ENCODE results near the gene GPER1.
"Not testable (repeated sequence)": the region's sequence is repeated elsewhere in the genome, so short reads cannot be mapped to it uniquely, and the experiment has no call there.

GPER1 gene

DNA sequence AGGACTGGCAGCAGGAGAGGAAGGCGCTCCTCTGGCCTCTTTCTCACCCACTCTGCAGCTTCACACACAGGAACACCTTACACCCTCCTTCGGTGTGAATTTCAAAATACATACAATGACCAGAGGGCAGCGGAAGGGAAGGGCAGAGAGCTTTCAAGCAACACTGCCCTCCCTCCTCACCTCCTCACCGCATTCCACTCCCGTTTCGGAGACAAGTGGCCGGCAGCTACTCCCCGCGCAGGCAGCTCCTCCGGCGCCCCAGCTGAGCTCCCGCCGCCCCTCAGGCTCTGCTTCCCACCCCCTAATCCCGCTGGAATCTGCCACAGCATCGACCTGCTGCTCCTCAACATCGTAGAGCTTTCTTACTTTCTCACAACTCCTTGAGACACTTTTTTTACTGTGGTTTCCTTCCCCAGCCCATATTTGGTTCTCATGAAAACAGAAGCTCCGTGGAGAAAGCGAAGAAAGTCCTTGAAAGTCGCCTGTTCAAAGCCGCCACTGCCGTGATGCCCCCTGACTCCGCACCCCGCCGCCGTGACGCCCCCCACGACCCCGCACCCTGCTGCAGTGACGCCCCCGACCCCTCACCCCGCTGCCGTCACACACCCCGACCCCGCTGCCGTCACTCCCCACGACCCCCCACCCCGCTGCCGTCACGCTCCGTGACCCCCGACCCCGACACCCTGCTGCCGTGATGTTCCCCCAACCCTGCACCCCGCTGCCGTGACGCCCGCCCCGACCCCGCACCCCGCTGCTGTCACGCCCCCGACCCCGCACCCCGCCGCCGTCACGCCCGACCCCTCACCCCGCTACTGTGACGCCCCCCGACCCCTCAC, 14.6 kb upstream of the GPER1 start:
- ATAC-seq (no peak), DNase-seq (no peak)
- no peaks in the 10 kb centered on the region for H3K36me3 Mint-ChIP-seq (ENCODE audit: low read depth)
- H3K9me3 Mint-ChIP-seq, result no peaks in the 10 kb centered on the region
- no peaks in the 10 kb centered on the region for H3K27me3 Mint-ChIP-seq
- no peaks in the 10 kb centered on the region for H3K4me1 Mint-ChIP-seq
- no peak overlapping the region for H3K4me3 Mint-ChIP-seq
- H3K27ac Mint-ChIP-seq, result no peak overlapping the region

DNA sequence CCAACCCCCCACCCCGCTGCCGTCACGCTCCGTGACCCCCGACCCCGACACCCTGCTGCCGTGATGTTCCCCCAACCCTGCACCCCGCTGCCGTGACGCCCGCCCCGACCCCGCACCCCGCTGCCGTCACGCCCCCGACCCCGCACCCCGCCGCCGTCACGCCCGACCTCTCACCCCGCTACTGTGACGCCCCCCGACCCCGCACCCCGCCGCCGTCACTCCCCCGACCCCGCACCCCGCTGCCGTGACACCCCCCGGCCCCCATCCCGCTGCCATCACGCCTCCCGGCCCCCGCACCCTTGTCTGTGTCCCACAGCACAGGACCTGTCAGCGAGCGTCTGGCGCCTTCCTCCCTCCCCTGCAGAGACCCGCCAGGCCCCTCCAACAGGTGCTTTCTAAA, 13.9 kb upstream of the GPER1 start:
- H3K4me3 Mint-ChIP-seq; H3K4me1 Mint-ChIP-seq; H3K27me3 Mint-ChIP-seq; ATAC-seq; H3K36me3 Mint-ChIP-seq (ENCODE audit: low read depth); H3K9me3 Mint-ChIP-seq; DNase-seq; H3K27ac Mint-ChIP-seq: not testable (repeated sequence)

DNA sequence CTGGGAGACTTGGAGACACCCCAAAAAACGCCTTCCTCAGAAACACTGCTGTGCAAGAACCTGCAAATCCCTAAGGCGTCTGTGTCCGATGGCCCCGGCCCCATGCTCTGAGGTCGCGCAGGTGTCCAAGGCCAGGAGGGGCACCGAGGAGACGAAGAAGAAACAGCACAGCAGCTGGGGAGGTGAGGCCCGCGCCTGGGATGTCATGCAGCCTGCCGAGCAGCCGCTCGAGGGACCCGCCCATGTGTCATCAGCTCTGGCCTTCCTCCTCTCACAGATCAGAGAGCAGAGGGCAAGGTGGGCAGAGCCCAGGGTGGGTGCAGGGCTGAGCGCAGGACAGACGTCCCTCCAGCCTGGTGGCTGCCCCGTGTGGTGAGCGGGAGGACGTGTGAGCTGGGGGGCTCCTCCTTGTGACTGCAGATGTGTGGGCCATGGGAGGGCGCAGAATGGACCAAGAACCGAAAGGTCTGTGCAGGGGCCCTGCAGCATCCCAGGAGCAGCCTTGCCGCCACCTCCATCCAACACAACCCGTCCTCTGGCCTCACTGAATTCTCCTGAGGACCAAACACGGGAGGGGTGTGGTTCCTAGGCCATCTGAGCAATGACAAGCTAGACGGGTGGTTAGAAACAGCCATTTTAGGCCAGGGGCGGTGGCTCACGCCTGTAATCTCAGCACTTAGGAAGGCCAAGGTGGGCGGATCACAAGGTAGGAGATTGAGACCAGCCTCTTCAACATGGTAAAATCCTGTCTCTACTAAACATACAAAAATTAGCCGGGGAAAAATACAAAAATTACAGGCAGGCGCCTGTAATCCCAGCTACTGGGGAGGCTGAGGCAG, 13.1 kb upstream of the GPER1 start:
- H3K4me1 Mint-ChIP-seq, result no peaks in the 10 kb centered on the region
- no peaks in the 10 kb centered on the region for H3K27me3 Mint-ChIP-seq
- DNase-seq (no peak), ATAC-seq (no peak)
- no peaks in the 10 kb centered on the region for H3K9me3 Mint-ChIP-seq
- no peak overlapping the region for H3K4me3 Mint-ChIP-seq
- no peaks in the 10 kb centered on the region for H3K36me3 Mint-ChIP-seq (ENCODE audit: low read depth)
- H3K27ac Mint-ChIP-seq, result no peak overlapping the region

DNA sequence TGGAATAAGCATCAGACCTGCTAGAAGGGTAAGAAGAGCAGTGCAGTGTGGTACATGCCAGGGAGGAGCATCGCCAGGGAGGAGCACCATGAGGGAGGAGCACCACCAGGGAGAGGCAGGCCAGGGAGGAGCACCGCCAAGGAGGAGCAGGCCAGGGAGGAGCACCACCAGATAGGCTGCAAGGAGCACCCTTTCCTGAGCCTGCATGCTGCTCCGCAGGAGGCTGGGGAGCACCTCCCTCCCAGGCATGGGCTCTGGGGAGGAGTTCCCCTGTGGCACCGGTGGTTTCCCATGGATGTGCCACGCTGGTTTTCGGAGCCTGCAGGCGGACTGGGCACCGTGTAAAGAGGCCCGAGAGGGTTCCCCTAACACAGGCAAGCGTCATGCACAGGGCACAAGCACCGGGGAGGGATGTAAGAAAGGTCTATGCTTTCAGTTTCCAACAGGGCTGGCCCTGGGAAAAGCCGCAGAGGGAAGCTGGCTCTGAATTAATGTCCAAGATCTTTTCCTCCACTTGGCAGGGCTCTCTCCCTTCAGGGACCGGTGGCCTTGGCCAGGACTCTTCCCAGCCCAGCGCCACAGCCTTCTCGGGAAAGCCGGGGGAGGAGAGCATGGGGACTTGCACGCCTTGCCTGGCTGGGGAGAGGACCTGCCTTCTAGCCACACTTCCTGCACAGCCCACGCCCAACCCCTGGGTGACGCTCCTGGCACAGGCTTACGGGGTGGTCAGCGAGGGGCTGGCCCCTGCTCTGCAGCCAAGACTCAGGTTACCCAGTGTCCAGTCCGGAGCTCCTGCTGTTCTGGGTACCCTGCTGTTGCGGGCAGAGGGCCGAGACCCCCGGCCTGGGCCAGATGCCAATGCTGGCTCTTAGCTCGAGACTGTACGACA, 11.5 kb upstream of the GPER1 start:
- no peak overlapping the region for H3K4me3 Mint-ChIP-seq
- ATAC-seq, result peak; percentile 16
- H3K36me3 Mint-ChIP-seq (ENCODE audit: low read depth), result no peaks in the 10 kb centered on the region
- no peaks in the 10 kb centered on the region for H3K4me1 Mint-ChIP-seq
- no peaks in the 10 kb centered on the region for H3K9me3 Mint-ChIP-seq
- H3K27ac Mint-ChIP-seq, result no peak overlapping the region
- no peaks in the 10 kb centered on the region for H3K27me3 Mint-ChIP-seq
- DNase-seq, result no peak

DNA sequence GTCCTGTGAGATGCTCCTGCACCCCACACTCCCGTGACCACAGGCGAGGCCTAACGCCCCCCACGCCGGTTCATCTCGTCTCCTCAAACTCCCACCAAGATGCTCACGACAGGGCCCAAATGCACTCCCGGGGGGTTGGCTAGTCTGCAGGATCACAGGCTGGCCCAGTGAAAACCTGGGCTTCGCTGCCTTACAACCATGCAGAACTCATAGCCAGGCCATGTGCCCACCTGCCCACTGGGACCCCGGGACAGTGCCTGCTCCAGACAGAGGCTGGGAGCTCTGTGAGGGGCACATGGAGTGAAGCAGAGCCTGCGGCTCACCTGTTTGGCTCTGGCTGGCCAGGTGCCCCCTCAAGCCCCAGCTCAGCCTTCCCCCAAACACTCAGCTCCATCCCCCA, 9.4 kb upstream of the GPER1 start:
- Mint-ChIP-seq H3K4me3 (no peak overlapping the region), H3K27me3 (no peaks in the 10 kb centered on the region), H3K27ac (no peak overlapping the region), H3K36me3 (ENCODE audit: low read depth) (peaks cover 2% of the 10 kb centered on the region), H3K4me1 (no peaks in the 10 kb centered on the region), H3K9me3 (no peaks in the 10 kb centered on the region)
- ATAC-seq (no peak), DNase-seq (no peak)

DNA sequence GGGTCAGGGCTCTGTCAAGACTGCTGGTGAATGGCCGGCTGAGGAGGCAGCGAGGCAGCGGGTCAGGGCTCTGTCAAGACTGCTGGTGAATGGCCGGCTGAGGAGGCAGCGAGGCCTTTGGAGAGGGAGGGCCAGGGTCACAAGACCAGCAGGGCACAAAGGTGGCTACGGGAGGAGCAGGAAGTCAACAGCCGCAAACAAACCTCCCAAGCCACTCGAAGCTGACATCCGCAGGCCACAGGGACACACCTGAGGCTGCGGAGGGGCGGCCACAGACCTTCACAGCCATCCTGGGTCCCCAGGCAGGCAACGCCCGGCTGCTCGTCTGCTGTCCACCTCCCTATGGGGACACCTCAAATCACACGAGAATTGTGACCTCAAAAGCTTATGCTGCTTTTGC, 8.9 kb upstream of the GPER1 start:
- Mint-ChIP-seq H3K4me3 (no peak overlapping the region), H3K9me3 (no peaks in the 10 kb centered on the region), H3K27me3 (no peaks in the 10 kb centered on the region), H3K27ac (no peak overlapping the region), H3K4me1 (no peaks in the 10 kb centered on the region), H3K36me3 (ENCODE audit: low read depth) (peaks cover 2% of the 10 kb centered on the region)
- DNase-seq (no peak), ATAC-seq (no peak)

DNA sequence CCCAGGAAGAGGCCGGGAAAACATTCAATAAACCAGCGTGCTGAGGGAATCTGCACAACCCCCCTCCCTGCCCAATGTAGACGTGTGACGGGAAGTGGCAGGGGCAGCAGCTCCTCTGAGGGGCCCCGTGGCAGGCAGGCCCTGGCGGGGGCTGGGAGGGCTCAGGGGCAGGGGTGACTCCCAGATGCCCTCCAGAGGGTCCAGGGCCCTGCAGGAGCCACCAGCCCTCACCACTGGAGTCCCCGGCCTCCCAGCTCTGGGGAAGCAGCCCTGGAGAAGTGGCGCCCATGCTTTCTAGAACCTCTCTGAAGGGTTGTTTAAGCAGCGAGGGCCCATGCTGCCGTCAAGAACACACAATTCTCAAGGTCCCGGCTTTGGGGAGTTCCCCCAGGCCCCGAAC, 8.4 kb upstream of the GPER1 start:
- ATAC-seq (no peak), DNase-seq (no peak)
- Mint-ChIP-seq H3K4me1 (no peaks in the 10 kb centered on the region), H3K9me3 (no peaks in the 10 kb centered on the region), H3K4me3 (no peak overlapping the region), H3K27ac (no peak overlapping the region), H3K36me3 (ENCODE audit: low read depth) (peaks cover 2% of the 10 kb centered on the region), H3K27me3 (no peaks in the 10 kb centered on the region)

DNA sequence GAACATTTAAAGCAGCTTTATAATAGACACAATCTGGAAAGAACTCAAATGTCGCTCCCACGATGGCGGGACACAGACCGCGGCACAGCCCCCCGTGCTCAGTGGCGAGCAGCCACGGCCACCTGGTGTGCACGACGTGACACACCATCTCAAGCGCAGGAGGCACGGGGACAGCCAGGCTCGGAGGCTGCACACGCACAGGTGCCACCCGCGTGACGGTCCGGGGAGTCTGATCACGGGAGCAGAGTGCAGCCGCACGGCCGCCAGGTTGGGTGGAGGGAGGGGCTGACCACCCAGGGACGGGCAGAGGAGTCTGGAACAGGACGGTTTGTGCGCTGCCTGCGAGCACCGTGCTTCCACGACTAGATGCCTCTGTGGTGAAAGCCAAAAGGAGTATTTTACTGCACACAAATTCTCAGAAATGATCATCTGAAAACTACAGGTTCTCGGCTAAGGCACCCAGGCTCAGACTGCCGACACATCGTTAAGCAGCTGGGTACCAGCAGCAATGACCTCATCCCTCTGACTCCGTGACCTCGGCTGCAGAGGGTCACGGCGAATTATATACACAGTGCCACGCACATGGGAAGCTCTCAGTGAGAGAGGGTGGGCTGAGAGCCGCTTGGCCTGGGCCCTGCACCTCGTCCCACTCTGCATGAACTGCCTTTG, 7.5 kb upstream of the GPER1 start:
- DNase-seq, result no peak
- Mint-ChIP-seq H3K9me3 (no peaks in the 10 kb centered on the region), H3K27me3 (no peaks in the 10 kb centered on the region), H3K4me3 (no peak overlapping the region), H3K36me3 (ENCODE audit: low read depth) (peaks cover 2% of the 10 kb centered on the region), H3K27ac (no peak overlapping the region), H3K4me1 (no peaks in the 10 kb centered on the region)
- ATAC-seq, result no peak

DNA sequence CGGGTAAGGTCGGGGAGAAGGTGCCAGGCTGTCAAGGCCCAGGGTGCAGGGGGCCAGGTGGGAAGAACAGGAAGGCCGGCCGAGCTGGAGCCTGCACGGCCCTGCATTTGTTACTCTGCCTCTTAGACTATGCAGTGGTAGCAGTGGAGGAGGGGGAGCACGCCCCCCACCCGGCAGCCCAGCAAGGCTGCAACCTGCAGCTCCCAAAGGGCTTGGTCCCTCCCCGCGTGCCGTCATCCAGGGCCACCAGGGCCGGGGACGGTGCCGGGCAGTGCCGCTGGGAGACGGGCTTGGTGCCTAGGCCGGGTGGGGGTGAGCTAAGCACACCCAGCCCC, 7.0 kb upstream of the GPER1 start:
- peaks cover 2% of the 10 kb centered on the region for H3K36me3 Mint-ChIP-seq (ENCODE audit: low read depth)
- ATAC-seq, result no peak
- no peak overlapping the region for H3K27ac Mint-ChIP-seq
- DNase-seq, result no peak
- no peaks in the 10 kb centered on the region for H3K4me1 Mint-ChIP-seq
- no peak overlapping the region for H3K4me3 Mint-ChIP-seq
- no peaks in the 10 kb centered on the region for H3K9me3 Mint-ChIP-seq
- H3K27me3 Mint-ChIP-seq, result no peaks in the 10 kb centered on the region

DNA sequence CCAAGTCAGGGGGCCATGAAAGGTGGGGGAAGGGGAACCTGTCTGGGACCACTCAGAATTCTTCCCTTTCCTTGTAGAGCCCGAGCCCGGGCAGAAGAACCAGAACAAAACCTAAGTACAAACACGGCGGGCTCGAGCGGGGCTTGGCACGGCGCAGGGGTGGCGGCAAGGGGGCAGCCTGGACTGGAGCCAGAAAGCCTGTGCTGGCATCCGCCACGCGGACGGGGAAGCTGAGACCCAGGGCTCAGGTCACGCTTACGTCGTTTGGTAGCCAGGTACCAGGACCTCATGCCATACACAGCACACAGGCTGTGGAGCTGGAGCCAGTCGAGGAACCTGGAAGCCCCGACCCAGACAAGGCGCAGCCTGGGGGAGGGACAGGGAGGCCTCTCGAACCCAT, 6.6 kb upstream of the GPER1 start:
- ATAC-seq (no peak), DNase-seq (no peak)
- H3K36me3 Mint-ChIP-seq (ENCODE audit: low read depth), result peaks cover 2% of the 10 kb centered on the region
- H3K4me3 Mint-ChIP-seq, result no peak overlapping the region
- H3K27ac Mint-ChIP-seq, result no peak overlapping the region
- no peaks in the 10 kb centered on the region for H3K27me3 Mint-ChIP-seq
- H3K4me1 Mint-ChIP-seq, result peaks cover 2% of the 10 kb centered on the region
- no peaks in the 10 kb centered on the region for H3K9me3 Mint-ChIP-seq

DNA sequence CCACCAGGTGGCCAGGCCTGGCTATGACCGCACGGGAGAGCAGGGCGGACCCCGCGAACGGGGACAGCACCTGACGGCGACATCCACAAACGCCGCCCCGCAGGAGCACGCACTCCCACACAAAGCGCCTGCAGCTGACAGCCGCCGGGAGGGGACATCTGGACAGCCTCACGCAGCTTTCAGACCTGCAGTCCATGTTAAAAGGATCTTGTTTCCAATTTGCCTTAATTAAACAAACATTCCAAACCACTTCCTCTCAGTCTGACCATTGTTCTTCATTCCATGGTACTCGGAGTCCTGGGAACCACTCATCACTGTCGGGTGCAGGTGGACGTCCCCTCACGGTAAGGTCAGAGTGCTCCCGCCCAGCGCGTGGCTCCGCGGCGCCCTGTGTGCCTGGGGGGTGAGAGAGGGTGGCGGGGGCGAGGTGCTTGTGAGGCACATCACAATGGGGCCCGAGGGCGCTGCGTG, 5.9 kb upstream of the GPER1 start:
- peaks cover 2% of the 10 kb centered on the region for H3K36me3 Mint-ChIP-seq (ENCODE audit: low read depth)
- H3K4me3 Mint-ChIP-seq, result no peak overlapping the region
- no peak overlapping the region for H3K27ac Mint-ChIP-seq
- no peak for DNase-seq
- no peaks in the 10 kb centered on the region for H3K27me3 Mint-ChIP-seq
- ATAC-seq, result no peak
- H3K4me1 Mint-ChIP-seq, result peaks cover 7% of the 10 kb centered on the region
- H3K9me3 Mint-ChIP-seq, result no peaks in the 10 kb centered on the region

DNA sequence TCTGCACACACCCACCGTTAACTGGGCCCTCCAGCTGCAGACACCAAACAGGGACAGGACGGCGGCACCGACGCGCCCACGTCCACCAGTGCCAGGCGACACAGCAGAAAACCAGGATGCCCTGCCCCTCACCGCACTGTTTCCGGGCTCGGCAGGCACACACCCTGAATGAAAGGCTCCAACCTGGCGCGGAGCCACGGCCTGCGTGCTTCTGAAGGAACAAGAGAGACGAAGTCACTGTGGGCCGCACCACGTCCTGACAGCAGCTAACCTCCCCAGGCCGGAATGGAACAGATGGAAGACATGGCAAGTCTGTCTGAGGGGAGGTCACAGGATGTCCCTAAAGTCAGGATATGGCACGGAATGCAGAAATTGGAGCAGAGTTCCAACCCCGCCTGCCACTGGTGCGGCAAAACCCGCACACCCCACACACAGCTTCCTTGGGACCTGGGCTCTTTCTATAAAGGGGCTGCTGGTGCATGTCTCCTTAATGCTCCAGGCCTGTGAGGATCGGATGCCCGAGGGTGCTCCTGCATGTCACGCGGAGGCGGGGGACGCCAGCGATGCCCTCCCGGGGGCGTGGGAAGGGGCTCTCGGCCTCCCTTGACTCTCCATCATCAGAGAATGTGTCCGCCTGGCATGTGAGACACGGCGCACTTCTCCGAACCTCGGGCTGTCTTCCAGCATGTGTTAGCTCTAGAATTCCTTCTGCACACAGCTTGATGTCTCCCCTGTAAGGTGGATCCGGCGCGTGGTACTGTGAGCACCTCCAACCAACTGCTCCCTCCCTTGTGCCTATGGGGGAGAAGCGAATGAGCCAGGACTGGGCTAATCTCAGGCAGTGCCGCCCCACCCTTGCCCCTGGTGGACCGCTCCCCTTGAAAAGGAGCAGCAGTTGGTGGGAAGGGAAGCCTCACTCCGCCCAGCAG, 3.9 kb upstream of the GPER1 start:
- H3K27me3 Mint-ChIP-seq, result no peaks in the 10 kb centered on the region
- H3K4me3 Mint-ChIP-seq, result no peak overlapping the region
- ATAC-seq, result no peak

DNA sequence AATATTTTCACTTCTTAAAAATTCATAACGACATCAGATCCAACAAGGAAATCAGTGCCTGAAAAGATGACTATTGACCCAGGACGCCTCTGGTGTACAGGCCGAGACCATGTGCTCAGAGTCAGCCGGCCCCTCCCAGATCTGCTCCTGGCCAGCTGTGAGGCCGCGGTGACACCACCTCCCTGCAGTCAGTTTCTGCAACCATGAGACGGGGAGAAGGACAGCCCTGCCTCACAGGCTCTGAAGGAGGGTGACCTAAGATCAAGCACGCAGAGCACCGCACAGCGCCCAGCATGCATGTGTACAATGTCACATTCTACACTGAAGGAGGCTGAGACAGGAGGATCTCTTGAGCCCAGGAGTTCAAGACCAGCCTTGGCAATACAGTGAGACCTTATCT, 2.6 kb upstream of the GPER1 start:
- ATAC-seq (no peak), DNase-seq (no peak)
- Mint-ChIP-seq H3K27me3 (no peaks in the 10 kb centered on the region), H3K4me3 (no peak overlapping the region), H3K27ac (no peak overlapping the region), H3K9me3 (no peaks in the 10 kb centered on the region), H3K4me1 (peaks cover 16% of the 10 kb centered on the region), H3K36me3 (ENCODE audit: low read depth) (peaks cover 2% of the 10 kb centered on the region)

More for the DNA sequence above, 3.9 kb upstream of the GPER1 start:
- Mint-ChIP-seq H3K36me3 (ENCODE audit: low read depth) (peaks cover 2% of the 10 kb centered on the region), H3K27ac (no peak overlapping the region), H3K4me1 (peaks cover 16% of the 10 kb centered on the region), H3K9me3 (no peaks in the 10 kb centered on the region)
- DNase-seq, result no peak

Data from activated naive CD8-positive, alpha-beta T cell treated with anti-CD3 and anti-CD28 coated beads, Interleukin-2, amount 50 U/mL, for 24 hours (primary cell).